HCT116 (cell line): ENCODE results near the gene UMOD. TPM values are rescaled to one million over a fixed set of nuclear protein-coding genes. Genes with fewer than 3 reads are reported as not detected.

Experiments used
- ATAC-seq: fragments of 200-7000 bp; cut with Tn5 transposase; 2 replicates; pipeline ENCODE4 v1.9.1; 2020; ENCODE audit warnings: mild to moderate bottlenecking, moderate library complexity
- BruUV-seq: library from RNA; stranded (reverse); fragments of 400-500 nt; replicated peaks from 2 replicates; lab custom pipeline; 2021; lab: Mats Ljungman, UMichigan
- CTCF ChIA-PET: fragments of 300-600 bp; sonication (Branson Sonifier 250); formaldehyde crosslinking; loops from one replicate; lab custom pipeline; 2021; ENCODE audit warnings: antibody characterized with exemption; lab: Charles Lee
- POLR2A ChIA-PET: fragments of 300-600, 350-600 bp; sonication (Branson Sonifier 250); formaldehyde crosslinking; loops from one replicate; lab custom pipeline; 2021; ENCODE audit warnings: antibody characterized with exemption; lab: Charles Lee
- RAD21 ChIA-PET, 2 experiments: fragments of 300-600 bp; sonication (Branson Sonifier 250); formaldehyde crosslinking; loops; one replicate each; lab custom pipeline; 2023; ENCODE audit warnings: low total read pairs in 2 of 2; ENCODE audit not compliant: uncharacterized antibody in 2 of 2, unreplicated experiment in 2 of 2, low non-redundant PET in 1 of 2; lab: Charles Lee
- DNase-seq: peaks from one replicate; pipeline ENCODE4 v3.0.0-alpha.2; 2010; ENCODE audit warnings: low read depth, low spot score
- H2AFZ ChIP-seq: fragments of 200-600 bp; shearing (Covaris generic), sonication (generic); 2 replicates; pipeline ENCODE4 v1.6.1; 2017; ENCODE audit warnings: low read depth, mixed run types, mixed read lengths, antibody characterized with exemption, low read length; ENCODE audit not compliant: poor library complexity, severe bottlenecking
- H3K27ac ChIP-seq: 2 replicates; pipeline ENCODE4 v1.5.1; 2012; ENCODE audit warnings: low read depth, low read length
- H3K27me3 ChIP-seq: fragments of 200-600 bp; sonication (generic); 2 replicates; pipeline ENCODE4 v1.6.1; 2016; ENCODE audit warnings: mixed run types, low read length, mixed read lengths; ENCODE audit not compliant: insufficient read depth
- H3K36me3 ChIP-seq, 2 experiments: fragments of 200-500 bp in 1 of 2; fragments of 200-600 bp in 1 of 2; sonication (Bioruptor generic) in 1 of 2; sonication (generic) in 1 of 2; 2 replicates each; pipeline versions ENCODE4 v1.5.1 to v1.6.1; 2014 to 2016; ENCODE audit warnings: low read length in 2 of 2, inconsistent platforms in 1 of 2, mixed read lengths in 1 of 2, mixed run types in 1 of 2; ENCODE audit not compliant: insufficient read depth in 2 of 2, control insufficient read depth in 1 of 2
- H3K4me1 ChIP-seq, 2 experiments: fragments of 200-600 bp in 1 of 2; sonication (generic) in 1 of 2; 2 replicates each; pipeline versions ENCODE4 v1.5.1 to v1.6.1; 2012 to 2017; ENCODE audit warnings: low read length in 2 of 2, inconsistent platforms in 1 of 2, mild to moderate bottlenecking in 1 of 2, mixed read lengths in 1 of 2, mixed run types in 1 of 2, moderate library complexity in 1 of 2; ENCODE audit not compliant: insufficient read depth in 2 of 2, control insufficient read depth in 1 of 2
- H3K4me2 ChIP-seq: fragments of 200-600 bp; sonication (generic); 2 replicates; pipeline ENCODE4 v1.6.1; 2017; ENCODE audit warnings: mixed run types, low read length, mixed read lengths
- H3K4me3 ChIP-seq, 2 experiments: fragments of 200-600 bp in 1 of 2; sonication (generic) in 1 of 2; replicated peaks in 1 of 2; 2 replicates each; pipeline ENCODE4 v1.5.1; 2011 to 2016; ENCODE audit warnings: low read length in 2 of 2, control low read depth in 1 of 2, low read depth in 1 of 2, mild to moderate bottlenecking in 1 of 2, mixed read lengths in 1 of 2, mixed run types in 1 of 2
- H3K79me2 ChIP-seq: fragments of 200-600 bp; sonication (generic); 2 replicates; pipeline ENCODE4 v1.6.1; 2017; ENCODE audit warnings: mild to moderate bottlenecking, mixed run types, low read length, moderate library complexity, mixed read lengths; ENCODE audit not compliant: insufficient read depth
- H3K9ac ChIP-seq: fragments of 200-600 bp; sonication (generic); 2 replicates; pipeline ENCODE4 v1.6.1; 2016; ENCODE audit warnings: low read length, mixed read lengths
- H3K9me2 ChIP-seq: fragments of 200-600 bp; sonication (generic), shearing (Covaris generic); 2 replicates; pipeline ENCODE4 v1.6.1; 2017; ENCODE audit warnings: mixed run types, mild to moderate bottlenecking, moderate library complexity; ENCODE audit not compliant: insufficient read depth
- H3K9me3 ChIP-seq, 2 experiments: fragments of 200-500 bp in 1 of 2; fragments of 200-600 bp in 1 of 2; sonication (Bioruptor generic) in 1 of 2; sonication (generic) in 1 of 2; 2 replicates each; pipeline ENCODE4 v1.6.1; 2014 to 2017; ENCODE audit warnings: low read length in 2 of 2, mixed read lengths in 2 of 2, inconsistent platforms in 1 of 2, low read depth in 1 of 2, mild to moderate bottlenecking in 1 of 2, mixed run types in 1 of 2, moderate library complexity in 1 of 2; ENCODE audit not compliant: control insufficient read depth in 1 of 2, insufficient read depth in 1 of 2
- H4K20me1 ChIP-seq: fragments of 200-600 bp; sonication (generic), shearing (Covaris generic); 2 replicates; pipeline ENCODE4 v1.6.1; 2017; ENCODE audit warnings: mixed run types, mild to moderate bottlenecking, moderate library complexity; ENCODE audit not compliant: insufficient read depth
- ATF3 ChIP-seq: IDR thresholded peaks from 2 replicates; pipeline ENCODE4 v1.6.1; 2012
- CTCF ChIP-seq, 3 experiments: fragments of 200-600 bp in 1 of 3; sonication (generic) in 1 of 3; IDR thresholded peaks in 2 of 3; conservative IDR thresholded peaks in 1 of 3; 2 replicates each; pipeline ENCODE4 v1.5.1; 2012 to 2017; ENCODE audit warnings: low read depth in 2 of 3, low read length in 2 of 3, antibody characterized with exemption in 1 of 3, borderline replicate concordance in 1 of 3, control low read depth in 1 of 3, mild to moderate bottlenecking in 1 of 3, mixed read lengths in 1 of 3, mixed run types in 1 of 3, moderate library complexity in 1 of 3; ENCODE audit not compliant: insufficient read depth in 1 of 3
- EZH2 ChIP-seq: fragments of 200-600 bp; sonication (generic); IDR thresholded peaks from 2 replicates; pipeline ENCODE4 v1.6.1; 2017; ENCODE audit warnings: antibody characterized with exemption, mixed run types
- FOSL1 ChIP-seq: IDR thresholded peaks from 2 replicates; pipeline ENCODE4 v1.6.1; 2012; ENCODE audit warnings: low read depth
- REST ChIP-seq: IDR thresholded peaks from 2 replicates; pipeline ENCODE4 v1.6.1; 2012; ENCODE audit warnings: low read depth
- SP1 ChIP-seq: IDR thresholded peaks from 2 replicates; pipeline ENCODE4 v1.6.1; 2012; ENCODE audit warnings: low read depth
- SRF ChIP-seq: IDR thresholded peaks from 2 replicates; pipeline ENCODE4 v1.6.1; 2012; ENCODE audit warnings: low read depth
- TCF7L2 ChIP-seq: IDR thresholded peaks from 2 replicates; pipeline ENCODE4 v1.7.0; 2011; ENCODE audit warnings: borderline replicate concordance, inconsistent platforms; ENCODE audit not compliant: insufficient read depth, insufficient read length; ENCODE audit errors: extremely low read depth
- YY1 ChIP-seq: IDR thresholded peaks from 2 replicates; pipeline ENCODE4 v1.6.1; 2011; ENCODE audit warnings: low read length, low read depth, moderate library complexity, mild to moderate bottlenecking; ENCODE audit not compliant: insufficient replicate concordance; ENCODE audit errors: extremely low read depth
- ZFX ChIP-seq: fragments of 450-650 bp; IDR thresholded peaks from 2 replicates; pipeline ENCODE4 v1.6.1; 2017
- ZNF274 ChIP-seq: fragments of 200-500 bp; sonication (Bioruptor generic); IDR thresholded peaks from 2 replicates; pipeline ENCODE4 v1.6.1; 2014; ENCODE audit warnings: mild to moderate bottlenecking, low read depth, low read length, inconsistent platforms
- intact Hi-C: fragments of 100-400 bp; cut with micrococcal nuclease; formaldehyde crosslinking; loops from 2 replicates; pipeline ENCODE4 v1.10.0; 2022
- total RNA-seq: library from RNA; stranded (reverse); gene quantifications from one replicate; pipeline ENCODE4 v1.2.1, GENCODE V29; 2021; ENCODE audit not compliant: unreplicated experiment

Gene UMOD
- total RNA-seq, 1 experiment from 2014 or later = not detected

- DNase-seq (no peak), ATAC-seq (no peak)
- no peak overlapping the region for H3K9ac ChIP-seq
- ChIA-PET CTCF (no interaction called here), RAD21 (no interaction called here), POLR2A (no interaction called here)
- H3K36me3 ChIP-seq = no peaks in the 10 kb centered on the region
- H3K4me3 ChIP-seq = no peak overlapping the region
- BruUV-seq = no TSS peak
- H3K79me2 ChIP-seq = no peaks in the 10 kb centered on the region
- H3K27me3 ChIP-seq = peaks cover 28% of the 10 kb centered on the region
- TF ChIP-seq SP1 (no peak), ZNF274 (no peak), ZFX (no peak), TCF7L2 (no peak), ATF3 (no peak), SRF (no peak), REST (no peak), EZH2 (no peak), FOSL1 (no peak), CTCF (IDR thresholded peaks at IDR 0.05 in 2 of 3, conservative IDR thresholded peaks at IDR 0.05 in 1 of 3; ENCODE audit: borderline replicate concordance in 1 of 3, insufficient read depth in 1 of 3, low read depth in 2 of 3, low read length in 2 of 3) (no peak), YY1 (no peak)
- no peaks in the 10 kb centered on the region for H3K9me3 ChIP-seq
- intact Hi-C loops = no loop called here
- H3K4me2 ChIP-seq = no peak overlapping the region
- H4K20me1 ChIP-seq = no peaks in the 10 kb centered on the region
- H3K4me1 ChIP-seq = no peaks in the 10 kb centered on the region
- no peak overlapping the region for H2AFZ ChIP-seq
- no peak overlapping the region for H3K27ac ChIP-seq
- H3K9me2 ChIP-seq = no peaks in the 10 kb centered on the region
These were observed 36.8 kb downstream of the UMOD start for GRCh38 chr16:20315764-20316163.
